ENCODE measurements around the gene ORC5. TPM values are rescaled to one million over a fixed set of nuclear protein-coding genes. Genes with fewer than 3 reads are reported as not detected.
"Not testable (repeated sequence)": the region's sequence is repeated elsewhere in the genome, so short reads cannot be mapped to it uniquely, and the experiment has no call there.

The ORC5 gene
- 10 to 100 TPM; 25.3 to 28.5 (median 28.0) TPM for polyA plus RNA-seq (ENCODE audit: insufficient read length in 4 of 4)

DNA sequence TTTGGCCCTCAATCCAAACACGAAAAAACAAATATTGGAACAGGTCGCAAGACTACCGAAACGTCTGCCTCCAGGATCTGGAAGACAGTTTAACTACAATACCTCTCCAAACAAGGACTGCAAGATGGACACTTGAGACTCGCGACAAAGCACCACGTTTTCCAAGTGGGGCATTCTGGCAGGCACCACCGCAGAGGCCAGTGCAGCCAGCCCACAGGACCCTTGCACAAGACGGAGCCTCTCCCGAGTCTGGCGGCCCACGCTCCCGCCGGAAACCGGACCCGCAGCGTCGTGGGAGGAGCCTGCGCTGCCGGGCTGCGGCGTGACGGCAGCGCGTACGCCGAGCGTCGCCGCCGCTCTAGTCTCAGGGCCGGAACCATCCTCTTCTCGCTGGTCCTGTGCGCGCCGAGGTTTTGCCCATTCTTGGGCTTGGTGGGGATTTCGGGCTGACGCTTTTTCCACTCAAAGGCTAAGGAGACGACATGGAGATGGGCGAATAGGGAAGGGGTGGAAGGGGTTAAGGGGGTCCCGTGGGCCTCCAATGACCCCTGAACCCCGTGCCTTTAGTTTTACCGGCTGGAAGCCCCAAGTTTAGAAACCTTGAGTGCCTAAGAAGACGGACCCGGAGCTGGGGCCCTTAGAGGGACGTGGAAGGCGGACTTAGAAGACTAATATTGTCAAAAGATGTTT lies at the start of gene ORC5:
Gene ORC5 (minus strand): TSS at position 283 of the 690 bp plus-strand sequence. CDS start 109 bp downstream, at position 174.
- DNase-seq (ENCODE audit: low read depth in 4 of 4, low spot score in 3 of 4): peak; percentile 68 to 76 (median 74)

DNA sequence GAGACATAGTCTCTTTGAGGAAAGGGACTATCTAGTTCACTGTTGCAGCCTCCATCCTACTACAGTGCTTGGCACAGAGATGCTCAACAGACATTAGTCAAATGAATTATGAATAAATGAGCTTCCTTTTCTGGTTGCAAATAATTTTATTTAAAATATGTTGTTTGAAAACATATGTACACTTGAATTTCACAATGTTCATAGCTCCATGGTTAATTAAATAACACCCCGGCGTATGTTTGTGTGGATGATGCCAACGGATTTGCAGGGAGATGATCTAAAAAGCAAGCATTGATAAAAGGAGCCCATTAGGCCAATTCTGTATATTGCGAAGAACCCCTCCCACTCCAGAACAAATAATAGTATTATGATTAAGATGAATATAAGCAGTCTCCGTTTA lies 47.8 kb upstream of the ORC5 start:
- DNase-seq (ENCODE audit: low read depth in 4 of 4, low spot score in 3 of 4): no peak

DNA sequence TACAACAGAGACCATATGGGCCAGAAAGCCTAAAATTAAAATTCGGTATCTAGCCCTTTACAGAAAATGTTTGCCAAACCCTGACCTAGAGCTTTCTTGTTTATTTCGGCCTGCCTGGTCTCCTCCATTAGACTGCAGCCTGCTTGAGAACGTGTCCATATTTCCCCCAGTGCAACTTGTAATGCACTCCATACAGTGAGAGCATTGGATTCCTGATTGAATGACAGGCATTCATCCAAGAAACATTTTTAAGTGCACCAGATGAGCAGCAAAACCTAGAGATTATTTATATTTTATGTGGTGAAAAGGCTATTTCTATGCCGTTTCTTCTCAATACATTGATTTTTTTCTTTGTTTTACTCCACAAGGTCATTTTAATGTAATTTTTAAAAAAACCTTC lies 47.4 kb upstream of the ORC5 start:
- no peak for DNase-seq (ENCODE audit: low read depth in 4 of 4, low spot score in 3 of 4)

DNA sequence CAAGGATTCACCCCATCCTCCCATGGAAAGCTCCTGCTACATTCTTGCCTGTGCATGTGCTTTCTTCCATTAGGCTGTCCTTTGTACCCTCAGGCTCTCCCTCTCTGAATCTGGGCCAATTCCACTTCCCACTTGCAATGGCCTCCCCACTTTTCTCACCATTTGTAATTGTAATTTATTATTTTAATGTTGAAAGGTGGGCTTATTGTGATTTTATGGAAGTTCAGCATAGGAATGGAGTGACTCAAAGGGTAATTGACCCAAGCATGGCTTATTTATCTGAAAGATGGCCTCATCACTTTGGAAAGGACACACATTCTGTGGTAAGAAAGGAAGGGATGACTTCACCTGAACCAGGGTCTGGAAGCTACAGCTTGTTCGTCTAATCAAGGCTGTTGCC lies 46.9 kb upstream of the ORC5 start:
- no peak for DNase-seq (ENCODE audit: low read depth in 4 of 4, low spot score in 3 of 4)

DNA sequence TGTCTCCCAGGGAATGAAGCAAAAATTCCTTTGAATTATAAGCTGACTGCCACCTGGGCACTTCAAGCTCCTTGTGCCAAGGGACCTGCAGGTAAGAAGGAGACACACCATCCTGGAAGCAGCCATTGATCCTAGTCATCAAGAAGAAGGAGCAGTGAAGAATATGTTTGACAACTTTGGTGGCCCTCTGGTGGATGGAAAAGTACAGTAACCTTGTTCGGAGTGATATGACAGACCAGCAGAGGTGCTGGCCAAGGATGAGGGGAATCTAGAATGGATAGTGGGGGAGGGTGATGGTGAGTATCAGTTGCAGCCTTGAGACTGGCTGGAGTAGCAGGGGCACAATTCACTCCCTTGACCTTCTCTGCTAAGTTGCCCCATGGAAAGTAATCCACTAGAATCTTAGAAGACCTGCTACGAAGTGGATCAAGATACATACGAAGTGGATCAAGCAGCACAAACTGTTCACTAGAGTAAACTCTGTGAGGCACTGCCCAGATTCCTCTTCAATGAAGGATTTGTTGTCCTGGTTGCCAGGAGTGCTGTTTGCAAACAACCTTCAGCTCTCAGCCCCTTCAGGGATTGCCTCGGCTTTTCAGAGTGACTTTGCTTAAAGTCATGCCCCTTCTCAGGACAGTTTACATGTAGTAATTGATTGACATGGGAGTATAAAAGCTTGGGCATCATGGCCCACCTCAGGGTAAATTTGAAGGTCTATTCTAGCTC lies 44.8 kb upstream of the ORC5 start:
- no peak for DNase-seq (ENCODE audit: low read depth in 4 of 4, low spot score in 3 of 4)

DNA sequence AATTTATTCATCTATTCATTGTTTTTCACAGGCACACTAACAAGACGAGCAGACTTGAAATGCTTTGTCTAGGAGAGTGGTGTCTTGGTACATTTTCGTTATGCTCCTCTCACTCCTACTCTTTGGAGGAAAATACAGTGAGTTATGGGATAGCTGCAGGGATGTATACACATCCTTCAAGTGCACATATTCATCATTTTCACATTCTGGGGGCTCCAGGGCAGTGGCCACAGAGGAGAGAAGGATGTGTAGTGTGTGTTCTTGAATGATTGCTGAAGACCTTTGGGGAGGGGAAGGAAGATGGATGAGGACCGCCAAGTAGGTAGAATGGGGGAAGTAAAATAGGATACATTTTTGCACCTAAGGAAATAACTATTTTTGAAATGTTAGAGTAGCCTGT lies 34.8 kb upstream of the ORC5 start:
- no peak for DNase-seq (ENCODE audit: low read depth in 4 of 4, low spot score in 3 of 4)

DNA sequence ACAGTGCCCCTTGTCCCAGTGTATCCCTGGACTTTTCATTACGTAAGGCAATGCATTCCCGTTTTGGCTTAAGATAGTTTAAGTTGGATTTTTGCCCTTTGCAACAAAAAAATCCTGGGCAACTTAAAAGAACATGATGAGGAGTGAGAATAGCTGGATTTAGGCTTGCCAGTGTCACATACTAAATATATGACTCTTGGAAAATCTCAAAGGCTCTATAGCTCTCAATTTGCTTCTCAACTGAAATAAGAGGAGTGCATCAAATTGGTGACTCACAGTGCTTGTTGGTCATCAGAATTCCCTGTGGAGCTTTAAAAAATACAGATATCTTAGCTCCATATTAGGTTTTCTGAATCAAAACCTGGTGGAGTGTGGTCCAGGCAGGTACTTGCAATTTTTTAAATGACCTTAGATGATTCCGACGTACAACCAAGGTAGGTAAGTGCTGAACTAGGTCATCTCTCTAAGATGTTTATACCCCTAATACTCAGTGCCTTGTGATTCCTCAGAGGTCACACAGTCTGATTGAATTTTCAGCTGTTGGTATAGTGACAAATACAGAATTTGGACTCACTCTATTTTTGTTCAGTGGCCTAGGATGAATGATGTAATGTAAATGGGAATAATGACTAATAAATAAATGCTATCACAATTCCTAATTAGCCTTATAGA lies 33.9 kb upstream of the ORC5 start:
- no peak for DNase-seq (ENCODE audit: low read depth in 4 of 4, low spot score in 3 of 4)

DNA sequence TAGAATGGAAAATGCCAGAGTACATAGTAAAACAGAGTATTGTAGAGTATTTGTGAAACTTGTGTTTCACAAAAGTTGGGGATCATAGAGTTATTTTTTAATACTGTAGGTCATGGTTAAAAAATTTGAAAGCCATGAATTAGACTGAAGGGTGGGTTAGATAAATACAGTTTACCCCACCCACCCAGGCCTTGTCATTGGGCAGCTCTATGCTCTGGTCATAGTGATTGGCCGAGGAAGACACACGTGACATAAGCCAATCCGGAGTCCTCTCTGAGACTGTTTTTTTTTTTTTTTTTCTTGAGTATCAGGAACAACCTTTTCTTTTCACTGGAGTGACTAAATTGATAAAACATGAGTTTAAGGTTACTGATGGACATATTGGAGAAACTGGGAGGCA lies 33.3 kb upstream of the ORC5 start:
- DNase-seq (ENCODE audit: low read depth in 4 of 4, low spot score in 3 of 4): no peak

DNA sequence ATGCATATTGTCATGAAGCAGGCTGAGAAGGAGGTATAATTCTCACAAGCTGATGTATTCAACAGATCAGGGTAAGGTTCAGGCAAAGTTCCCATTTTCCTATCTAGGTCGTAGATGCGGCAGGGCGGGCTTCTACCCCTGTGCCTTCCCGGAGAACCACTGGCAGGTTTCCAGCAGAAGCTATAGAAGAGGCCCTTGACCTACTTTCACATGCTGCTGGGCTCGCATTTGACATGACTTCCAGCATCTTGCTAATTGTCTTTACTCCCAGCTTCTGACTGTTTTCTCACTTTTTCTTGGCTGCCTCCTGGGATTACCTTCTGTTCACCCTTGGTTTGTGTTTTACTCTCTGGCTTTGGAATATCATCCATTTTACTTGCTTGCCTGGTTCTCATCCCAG lies 32.6 kb upstream of the ORC5 start:
- no peak for DNase-seq (ENCODE audit: low read depth in 4 of 4, low spot score in 3 of 4)

DNA sequence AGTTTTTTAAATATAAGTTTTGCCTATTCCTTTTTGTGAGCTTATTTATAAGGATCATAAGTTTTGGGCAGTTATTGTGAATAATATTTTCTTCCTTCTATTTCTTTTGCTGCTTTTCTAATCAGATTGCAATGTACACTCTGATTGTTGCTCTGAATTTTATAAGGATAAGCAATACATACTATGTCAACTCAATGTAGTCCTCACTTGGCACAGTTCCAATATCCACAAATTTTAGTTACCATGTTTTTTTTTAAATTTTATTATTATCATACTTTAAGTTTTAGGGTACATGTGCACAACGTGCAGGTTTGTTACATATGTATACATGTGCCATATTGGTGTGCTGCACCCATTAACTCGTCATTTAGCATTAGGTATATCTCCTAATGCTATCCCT lies 27.2 kb upstream of the ORC5 start:
- not testable (repeated sequence) for DNase-seq (ENCODE audit: low read depth in 4 of 4, low spot score in 3 of 4)

DNA sequence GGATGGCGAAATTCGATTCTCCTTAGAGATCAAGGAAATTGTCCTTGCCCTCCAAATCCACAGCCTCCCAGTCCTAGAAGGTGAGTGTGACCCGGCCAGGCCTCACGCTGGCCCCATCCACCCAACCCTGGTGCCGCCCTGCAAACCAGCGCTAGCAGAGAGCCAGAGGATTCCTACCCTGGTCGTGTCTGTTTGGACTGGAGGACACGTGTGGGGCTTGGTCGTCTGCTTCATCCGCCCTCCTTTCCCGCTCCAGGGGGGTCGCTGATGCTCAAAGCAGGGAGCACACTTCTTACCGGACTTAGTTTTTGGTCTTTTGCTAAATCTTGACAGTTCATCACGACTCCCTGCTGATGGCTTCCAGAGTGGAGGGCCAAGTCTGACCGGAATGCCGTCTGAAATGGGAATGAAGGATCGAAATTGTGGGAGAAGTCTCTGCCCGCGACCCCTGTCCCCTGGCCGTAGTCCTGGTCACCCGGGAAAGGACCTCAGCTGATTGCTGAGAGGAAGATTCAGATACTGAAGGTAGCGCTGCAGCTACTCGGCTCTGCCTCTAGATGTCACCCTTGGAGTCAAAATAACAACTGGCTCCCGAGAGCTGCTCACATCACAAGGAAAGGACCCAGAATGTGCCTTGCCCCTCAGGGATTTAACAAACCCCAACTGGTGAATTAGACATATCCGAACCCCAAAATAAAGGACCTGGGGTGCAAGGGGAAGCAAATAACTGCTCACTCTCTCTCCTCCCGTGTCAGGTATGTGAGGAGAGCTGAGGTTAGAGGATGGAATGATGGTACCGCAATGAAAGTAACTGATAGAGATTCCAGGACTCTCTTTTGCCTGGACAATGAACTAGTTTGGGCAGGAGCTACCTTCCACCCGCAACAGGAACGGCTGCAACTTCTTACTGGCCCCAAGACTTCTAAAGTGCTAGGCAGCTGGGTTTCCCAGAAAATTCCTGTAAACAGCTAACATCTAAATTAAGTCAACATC lies 23.5 kb upstream of the ORC5 start:
- peak in 1 of 4 donors; percentile 26 for DNase-seq (ENCODE audit: low read depth in 4 of 4, low spot score in 3 of 4)

DNA sequence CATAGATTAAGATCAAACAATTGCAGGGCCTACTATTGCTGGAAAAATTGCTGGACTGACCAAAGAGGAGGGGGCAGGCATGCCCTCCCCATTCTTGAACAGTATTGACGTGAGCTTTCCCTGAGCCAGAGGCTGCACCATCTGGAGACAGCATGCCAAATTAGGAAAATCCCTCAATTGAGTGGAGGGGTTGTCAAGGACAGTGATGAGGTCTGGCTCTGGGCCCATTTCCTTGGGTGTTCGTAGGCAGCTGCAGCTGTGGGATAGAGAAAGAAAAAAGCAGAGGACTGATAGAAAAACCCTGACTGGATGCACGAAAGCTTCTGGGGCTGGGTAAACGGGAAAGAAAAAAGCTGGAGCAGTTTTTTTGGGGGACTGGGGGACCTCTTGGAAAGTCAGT lies 22.8 kb upstream of the ORC5 start:
- DNase-seq (ENCODE audit: low read depth in 4 of 4, low spot score in 3 of 4): no peak

DNA sequence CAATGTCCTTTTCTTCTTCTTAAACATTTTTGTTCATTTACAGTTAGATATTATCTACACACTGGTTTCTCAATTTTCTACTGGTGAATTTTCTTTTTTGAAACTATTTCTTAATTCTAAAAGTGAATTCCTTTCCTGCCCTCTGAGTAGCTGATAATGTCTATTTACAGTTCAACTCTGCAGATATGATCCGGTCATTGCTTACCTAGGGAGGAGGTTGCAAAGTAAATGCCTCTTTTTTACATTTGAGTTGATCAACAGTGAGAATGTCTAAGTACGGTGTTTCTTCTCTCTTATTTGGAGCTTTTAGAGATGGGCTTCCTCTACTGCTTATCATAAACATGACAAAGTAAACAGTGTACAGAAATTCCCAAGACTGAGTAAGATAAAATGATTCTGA lies 20.6 kb upstream of the ORC5 start:
- no peak for DNase-seq (ENCODE audit: low read depth in 4 of 4, low spot score in 3 of 4)

DNA sequence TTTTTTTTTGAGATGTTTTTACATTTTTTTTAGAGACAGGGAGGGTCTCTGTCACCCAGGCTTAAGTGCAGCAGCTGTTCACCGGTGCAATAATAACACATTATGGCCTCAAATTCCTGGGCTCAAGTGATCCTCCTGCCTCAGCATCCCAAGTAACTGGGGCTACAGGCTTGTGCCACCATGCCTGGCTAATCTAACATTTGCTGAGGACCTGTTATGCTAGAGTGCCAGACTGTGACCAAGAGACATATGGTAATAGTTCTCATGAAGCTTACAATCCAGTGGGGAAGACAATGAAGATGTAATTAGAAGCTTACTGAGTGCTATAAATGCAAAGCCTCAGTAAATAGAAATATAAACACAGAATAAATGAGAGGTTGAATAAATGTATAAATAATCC lies 17.6 kb upstream of the ORC5 start:
- DNase-seq (ENCODE audit: low read depth in 4 of 4, low spot score in 3 of 4): no peak

DNA sequence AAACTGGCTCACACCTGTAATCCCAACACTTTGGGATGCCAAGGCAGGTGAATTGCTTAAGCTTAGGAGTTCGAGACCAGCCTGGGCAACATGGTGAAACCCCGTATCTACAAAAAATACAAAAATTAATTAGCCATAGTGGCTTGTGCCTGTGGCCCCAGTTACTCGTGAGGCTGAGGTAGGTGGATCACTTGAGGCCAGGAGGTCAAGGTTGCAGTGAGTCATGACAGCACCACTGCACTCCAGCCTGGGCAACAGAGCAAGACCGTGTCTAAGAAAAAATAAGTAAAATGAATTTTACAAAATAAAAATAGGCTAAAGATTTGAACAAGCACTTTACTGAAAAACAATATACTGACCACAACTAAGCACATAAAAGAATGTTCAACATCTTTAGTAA lies 9.8 kb upstream of the ORC5 start:
- DNase-seq (ENCODE audit: low read depth in 4 of 4, low spot score in 3 of 4): no peak

DNA sequence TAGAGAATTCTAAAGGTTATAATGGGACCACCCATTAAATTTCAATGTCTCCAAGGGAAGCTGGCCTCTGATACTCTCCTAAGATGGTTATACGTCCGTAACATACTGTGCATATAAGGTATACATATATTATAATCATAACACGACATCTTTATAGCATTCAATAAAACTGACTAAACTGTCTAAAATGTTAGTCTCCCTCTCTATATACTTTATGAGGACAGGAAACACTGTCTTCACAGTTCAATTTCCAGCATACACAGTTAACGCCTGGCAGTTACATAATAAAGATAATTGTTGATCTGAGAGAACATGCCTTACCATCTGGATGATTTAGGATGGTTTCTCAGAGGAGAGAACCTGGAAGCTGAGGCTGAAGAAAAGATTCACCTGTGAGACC lies 1.2 kb upstream of the ORC5 start:
- DNase-seq (ENCODE audit: low read depth in 4 of 4, low spot score in 3 of 4): no peak

DNA sequence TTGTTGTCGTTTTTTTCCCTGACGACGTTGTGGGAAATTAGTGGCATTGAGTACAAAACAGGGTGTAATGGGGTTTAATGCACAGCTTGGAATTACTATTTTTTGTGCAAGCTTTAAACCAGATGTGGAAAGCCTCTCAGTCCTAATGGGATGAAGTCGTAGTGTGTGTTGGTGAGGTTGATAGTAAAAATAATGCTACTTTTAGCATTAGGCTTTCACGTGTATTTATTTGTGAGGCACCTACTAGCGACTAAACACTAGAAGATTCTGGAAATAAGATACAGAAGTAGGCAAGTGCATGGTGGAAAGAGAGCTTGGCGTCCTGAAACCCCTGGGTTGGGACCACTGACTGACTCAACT lies 588 bp upstream of the ORC5 start:
- no peak for DNase-seq (ENCODE audit: low read depth in 4 of 4, low spot score in 3 of 4)

DNA sequence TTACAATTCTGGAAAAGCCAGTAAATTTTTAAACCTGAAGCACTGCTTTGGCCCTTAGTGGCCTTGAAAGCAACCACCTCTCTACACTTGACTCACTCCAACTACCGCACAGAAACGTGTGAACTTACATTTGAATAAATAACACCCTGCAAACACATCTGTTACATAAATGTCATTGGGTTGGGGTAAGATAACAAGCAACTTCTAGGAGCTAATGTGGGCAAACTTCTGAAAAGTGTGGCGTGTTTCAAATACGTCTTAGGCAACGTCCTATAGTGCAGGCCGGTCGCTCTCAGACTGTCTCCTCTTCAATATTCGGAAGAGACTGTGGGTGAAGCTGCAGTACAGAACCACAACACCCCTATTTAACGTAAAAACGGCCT lies 474 bp downstream of the ORC5 start:
- peak in 1 of 4 donors; percentile 17 for DNase-seq (ENCODE audit: low read depth in 4 of 4, low spot score in 3 of 4)

DNA sequence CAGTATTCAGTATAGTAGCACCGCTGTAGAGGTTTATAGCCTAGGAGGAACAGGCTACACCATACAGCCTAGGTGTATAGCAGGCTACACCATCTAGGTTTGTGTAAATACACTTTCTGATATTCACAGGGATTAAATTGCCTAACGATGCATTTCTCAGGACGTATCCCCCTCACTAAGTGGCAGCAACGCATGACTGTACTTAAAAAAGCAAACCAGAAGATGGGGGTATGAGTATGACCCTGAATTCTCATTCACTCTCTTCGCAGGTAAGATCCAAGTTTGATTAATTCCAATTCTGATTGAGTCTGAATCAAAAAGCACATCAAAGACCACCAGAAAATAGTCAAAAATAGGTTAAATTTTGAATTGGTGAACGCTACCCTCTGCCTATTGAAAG lies 972 bp downstream of the ORC5 start:
- DNase-seq (ENCODE audit: low read depth in 4 of 4, low spot score in 3 of 4): no peak

DNA sequence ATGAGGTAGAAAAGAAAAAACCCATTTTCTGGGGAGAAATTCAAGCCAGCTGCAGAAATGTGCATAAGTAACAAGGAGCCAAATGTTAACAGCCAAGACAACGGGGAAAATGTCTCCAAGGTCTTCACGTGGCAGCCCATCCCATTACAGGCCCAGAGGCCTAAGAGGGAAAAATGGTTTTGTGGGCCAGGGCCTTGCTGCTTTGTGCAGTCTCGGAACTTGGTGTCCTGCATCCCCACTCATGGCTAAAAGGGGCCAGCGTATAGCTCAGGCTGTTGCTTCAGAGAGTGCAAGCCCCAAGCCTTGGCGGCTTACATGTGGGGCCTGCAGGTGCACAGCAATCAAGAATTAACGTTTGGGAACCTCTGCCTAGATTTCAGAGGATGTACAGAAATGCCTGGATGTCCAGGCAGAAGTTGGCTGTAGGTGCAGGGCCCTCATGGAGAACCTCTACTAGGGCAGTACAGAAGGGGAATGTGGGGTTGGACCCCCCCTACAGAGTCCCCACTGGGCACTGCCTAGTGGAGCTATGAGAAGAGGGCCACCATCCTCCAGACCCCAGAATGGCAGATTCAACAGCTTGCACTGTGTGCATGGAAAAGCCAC lies 9.0 kb downstream of the ORC5 start:
- no peak for DNase-seq (ENCODE audit: low read depth in 4 of 4, low spot score in 3 of 4)

Data from right renal pelvis (tissue), 4 donors.